ENCODE data around the gene BIRC5. TPM values are rescaled to one million over a fixed set of nuclear protein-coding genes. Genes with fewer than 3 reads are reported as not detected.

The BIRC5 gene
- total RNA-seq, 1 experiment from 2014 or later: 140 TPM

DNA sequence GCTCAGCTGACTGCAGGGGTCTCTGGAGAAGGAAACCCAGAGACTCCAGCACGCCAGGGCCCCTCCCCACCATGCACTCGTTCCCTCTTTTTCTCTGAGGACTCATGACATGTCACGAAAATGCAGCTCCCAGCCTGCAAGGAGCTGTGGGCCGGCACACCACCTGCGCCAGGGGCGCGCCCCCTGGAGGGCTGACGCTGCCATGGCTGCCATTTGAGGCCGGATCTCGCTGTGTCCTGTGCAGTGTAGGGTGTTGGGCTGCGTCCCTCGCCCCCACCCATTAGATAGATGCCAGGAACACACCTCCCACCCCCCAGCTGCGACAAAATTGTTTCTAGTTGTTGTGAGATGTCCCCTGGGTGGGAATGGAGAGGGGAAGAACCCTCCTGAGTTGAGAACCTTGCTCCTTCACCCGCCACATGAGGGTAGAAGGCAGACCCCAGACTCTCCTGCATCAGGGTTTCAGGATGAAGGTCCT is 37.5 kb upstream of the BIRC5 start (continued):
- no peak for TF ChIP-seq ELF1 (IDR thresholded peaks at IDR 0.05; ENCODE audit: borderline replicate concordance, low read depth)
- TF ChIP-seq YY1 (IDR thresholded peaks at IDR 0.05; ENCODE audit: extremely low read depth, insufficient replicate concordance, low read depth, low read length): peak; percentile 56

DNA sequence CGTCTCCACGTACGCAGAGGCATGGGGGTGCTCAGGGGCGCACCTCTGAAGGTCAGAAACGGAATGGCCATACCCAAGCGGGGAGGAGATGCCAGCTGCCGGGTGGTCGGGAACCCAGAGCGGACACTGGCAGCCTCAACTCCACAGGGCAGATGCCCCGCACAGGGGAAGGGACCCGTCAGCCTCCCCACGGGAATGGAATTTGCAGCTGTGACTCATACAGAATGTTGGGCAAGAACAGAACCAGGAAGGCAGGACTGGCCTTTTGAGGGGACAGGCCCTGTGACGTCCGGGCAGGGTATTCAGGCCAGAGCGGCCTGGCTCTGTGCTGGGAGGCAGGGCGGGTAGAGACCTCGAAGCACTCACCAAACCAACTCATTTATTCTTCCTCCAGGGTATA is 34.7 kb upstream of the BIRC5 start:
- H3K9ac ChIP-seq (ENCODE audit: low read length): no peak overlapping the region
- H3K9me3 ChIP-seq (ENCODE audit: control insufficient read depth in 1 of 2, insufficient read depth in 1 of 2, low read depth in 1 of 2, low read length in 2 of 2): no peaks in the 10 kb centered on the region
- ChIA-PET RAD21 (ENCODE audit: low non-redundant PET in 1 of 2, low total read pairs in 2 of 2, uncharacterized antibody in 2 of 2, unreplicated experiment in 2 of 2) (no interaction called here), CTCF (no interaction called here), POLR2A (no interaction called here)
- no peak overlapping the region for H3K4me2 ChIP-seq (ENCODE audit: low read length)
- no TSS peak for BruUV-seq (replicated peaks)
- H3K9me2 ChIP-seq (ENCODE audit: insufficient read depth): no peaks in the 10 kb centered on the region
- H4K20me1 ChIP-seq (ENCODE audit: insufficient read depth): no peaks in the 10 kb centered on the region
- no peak overlapping the region for H3K4me3 ChIP-seq (replicated peaks in 1 of 2; ENCODE audit: low read depth in 1 of 2, low read length in 2 of 2)
- no peak for DNase-seq (ENCODE audit: low read depth, low spot score)
- intact Hi-C loops (cut with micrococcal nuclease): no loop called here
- H3K4me1 ChIP-seq (ENCODE audit: control insufficient read depth in 1 of 2, insufficient read depth in 2 of 2, low read length in 2 of 2): peaks cover 9 to 12% of the 10 kb centered on the region in 2 experiments; a peak in 3 of 4 replicates
- H2AFZ ChIP-seq (ENCODE audit: low read depth, low read length, poor library complexity, severe bottlenecking): no peak overlapping the region
- H3K79me2 ChIP-seq (ENCODE audit: insufficient read depth, low read length): peaks cover 37% of the 10 kb centered on the region
- no peak for ATAC-seq
- H3K36me3 ChIP-seq (ENCODE audit: control insufficient read depth in 1 of 2, insufficient read depth in 2 of 2, low read length in 2 of 2): peaks cover 51 to 71% of the 10 kb centered on the region in 2 experiments
- H3K27ac ChIP-seq (ENCODE audit: low read depth, low read length): peak overlapping the region; percentile 6; the same call in 1 of the 2 replicates
- no peaks in the 10 kb centered on the region for H3K27me3 ChIP-seq (ENCODE audit: insufficient read depth, low read length)
- TF ChIP-seq, protein P1, sequence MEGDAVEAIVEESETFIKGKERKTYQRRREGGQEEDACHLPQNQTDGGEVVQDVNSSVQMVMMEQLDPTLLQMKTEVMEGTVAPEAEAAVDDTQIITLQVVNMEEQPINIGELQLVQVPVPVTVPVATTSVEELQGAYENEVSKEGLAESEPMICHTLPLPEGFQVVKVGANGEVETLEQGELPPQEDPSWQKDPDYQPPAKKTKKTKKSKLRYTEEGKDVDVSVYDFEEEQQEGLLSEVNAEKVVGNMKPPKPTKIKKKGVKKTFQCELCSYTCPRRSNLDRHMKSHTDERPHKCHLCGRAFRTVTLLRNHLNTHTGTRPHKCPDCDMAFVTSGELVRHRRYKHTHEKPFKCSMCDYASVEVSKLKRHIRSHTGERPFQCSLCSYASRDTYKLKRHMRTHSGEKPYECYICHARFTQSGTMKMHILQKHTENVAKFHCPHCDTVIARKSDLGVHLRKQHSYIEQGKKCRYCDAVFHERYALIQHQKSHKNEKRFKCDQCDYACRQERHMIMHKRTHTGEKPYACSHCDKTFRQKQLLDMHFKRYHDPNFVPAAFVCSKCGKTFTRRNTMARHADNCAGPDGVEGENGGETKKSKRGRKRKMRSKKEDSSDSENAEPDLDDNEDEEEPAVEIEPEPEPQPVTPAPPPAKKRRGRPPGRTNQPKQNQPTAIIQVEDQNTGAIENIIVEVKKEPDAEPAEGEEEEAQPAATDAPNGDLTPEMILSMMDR (IDR thresholded peaks at IDR 0.05 in 2 of 3, conservative IDR thresholded peaks at IDR 0.05 in 1 of 3; ENCODE audit: borderline replicate concordance in 1 of 3, insufficient read depth in 1 of 3, low read depth in 2 of 3, low read length in 2 of 3): no peak
- no peak for TF ChIP-seq ZNF274 (IDR thresholded peaks at IDR 0.05; ENCODE audit: low read depth, low read length)
- no peak for TF ChIP-seq CEBPB (IDR thresholded peaks at IDR 0.05; ENCODE audit: low read depth)
- TF ChIP-seq, protein P2, sequence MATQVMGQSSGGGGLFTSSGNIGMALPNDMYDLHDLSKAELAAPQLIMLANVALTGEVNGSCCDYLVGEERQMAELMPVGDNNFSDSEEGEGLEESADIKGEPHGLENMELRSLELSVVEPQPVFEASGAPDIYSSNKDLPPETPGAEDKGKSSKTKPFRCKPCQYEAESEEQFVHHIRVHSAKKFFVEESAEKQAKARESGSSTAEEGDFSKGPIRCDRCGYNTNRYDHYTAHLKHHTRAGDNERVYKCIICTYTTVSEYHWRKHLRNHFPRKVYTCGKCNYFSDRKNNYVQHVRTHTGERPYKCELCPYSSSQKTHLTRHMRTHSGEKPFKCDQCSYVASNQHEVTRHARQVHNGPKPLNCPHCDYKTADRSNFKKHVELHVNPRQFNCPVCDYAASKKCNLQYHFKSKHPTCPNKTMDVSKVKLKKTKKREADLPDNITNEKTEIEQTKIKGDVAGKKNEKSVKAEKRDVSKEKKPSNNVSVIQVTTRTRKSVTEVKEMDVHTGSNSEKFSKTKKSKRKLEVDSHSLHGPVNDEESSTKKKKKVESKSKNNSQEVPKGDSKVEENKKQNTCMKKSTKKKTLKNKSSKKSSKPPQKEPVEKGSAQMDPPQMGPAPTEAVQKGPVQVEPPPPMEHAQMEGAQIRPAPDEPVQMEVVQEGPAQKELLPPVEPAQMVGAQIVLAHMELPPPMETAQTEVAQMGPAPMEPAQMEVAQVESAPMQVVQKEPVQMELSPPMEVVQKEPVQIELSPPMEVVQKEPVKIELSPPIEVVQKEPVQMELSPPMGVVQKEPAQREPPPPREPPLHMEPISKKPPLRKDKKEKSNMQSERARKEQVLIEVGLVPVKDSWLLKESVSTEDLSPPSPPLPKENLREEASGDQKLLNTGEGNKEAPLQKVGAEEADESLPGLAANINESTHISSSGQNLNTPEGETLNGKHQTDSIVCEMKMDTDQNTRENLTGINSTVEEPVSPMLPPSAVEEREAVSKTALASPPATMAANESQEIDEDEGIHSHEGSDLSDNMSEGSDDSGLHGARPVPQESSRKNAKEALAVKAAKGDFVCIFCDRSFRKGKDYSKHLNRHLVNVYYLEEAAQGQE (IDR thresholded peaks at IDR 0.05; ENCODE audit: low read depth): no peak
- no peak for TF ChIP-seq SIN3A (IDR thresholded peaks at IDR 0.05; ENCODE audit: low read depth)
- TF ChIP-seq YY1 (IDR thresholded peaks at IDR 0.05; ENCODE audit: extremely low read depth, insufficient replicate concordance, low read depth, low read length): no peak
- no peak for TF ChIP-seq JUND (IDR thresholded peaks at IDR 0.05)
- no peak for TF ChIP-seq CBX3 (IDR thresholded peaks at IDR 0.05; ENCODE audit: low read depth)
- no peak for TF ChIP-seq TCF7L2 (IDR thresholded peaks at IDR 0.05; ENCODE audit: borderline replicate concordance, extremely low read depth, insufficient read depth, insufficient read length)
- TF ChIP-seq EZH2 (IDR thresholded peaks at IDR 0.05): no peak
- TF ChIP-seq ELF1 (IDR thresholded peaks at IDR 0.05; ENCODE audit: borderline replicate concordance, low read depth): no peak
- TF ChIP-seq, protein P3, sequence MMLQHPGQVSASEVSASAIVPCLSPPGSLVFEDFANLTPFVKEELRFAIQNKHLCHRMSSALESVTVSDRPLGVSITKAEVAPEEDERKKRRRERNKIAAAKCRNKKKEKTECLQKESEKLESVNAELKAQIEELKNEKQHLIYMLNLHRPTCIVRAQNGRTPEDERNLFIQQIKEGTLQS (IDR thresholded peaks at IDR 0.05): no peak
- no peak for TF ChIP-seq RAD21 (IDR thresholded peaks at IDR 0.05; ENCODE audit: low read depth)
- TF ChIP-seq, protein P4, sequence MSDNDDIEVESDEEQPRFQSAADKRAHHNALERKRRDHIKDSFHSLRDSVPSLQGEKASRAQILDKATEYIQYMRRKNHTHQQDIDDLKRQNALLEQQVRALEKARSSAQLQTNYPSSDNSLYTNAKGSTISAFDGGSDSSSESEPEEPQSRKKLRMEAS (IDR thresholded peaks at IDR 0.05): no peak
- TF ChIP-seq FOSL1 (IDR thresholded peaks at IDR 0.05; ENCODE audit: low read depth): no peak
- TF ChIP-seq, protein P5, sequence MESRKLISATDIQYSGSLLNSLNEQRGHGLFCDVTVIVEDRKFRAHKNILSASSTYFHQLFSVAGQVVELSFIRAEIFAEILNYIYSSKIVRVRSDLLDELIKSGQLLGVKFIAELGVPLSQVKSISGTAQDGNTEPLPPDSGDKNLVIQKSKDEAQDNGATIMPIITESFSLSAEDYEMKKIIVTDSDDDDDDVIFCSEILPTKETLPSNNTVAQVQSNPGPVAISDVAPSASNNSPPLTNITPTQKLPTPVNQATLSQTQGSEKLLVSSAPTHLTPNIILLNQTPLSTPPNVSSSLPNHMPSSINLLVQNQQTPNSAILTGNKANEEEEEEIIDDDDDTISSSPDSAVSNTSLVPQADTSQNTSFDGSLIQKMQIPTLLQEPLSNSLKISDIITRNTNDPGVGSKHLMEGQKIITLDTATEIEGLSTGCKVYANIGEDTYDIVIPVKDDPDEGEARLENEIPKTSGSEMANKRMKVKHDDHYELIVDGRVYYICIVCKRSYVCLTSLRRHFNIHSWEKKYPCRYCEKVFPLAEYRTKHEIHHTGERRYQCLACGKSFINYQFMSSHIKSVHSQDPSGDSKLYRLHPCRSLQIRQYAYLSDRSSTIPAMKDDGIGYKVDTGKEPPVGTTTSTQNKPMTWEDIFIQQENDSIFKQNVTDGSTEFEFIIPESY (IDR thresholded peaks at IDR 0.05; ENCODE audit: extremely low read depth, insufficient replicate concordance, low read length): no peak
- TF ChIP-seq POLR2AphosphoS5 (IDR thresholded peaks at IDR 0.05; ENCODE audit: low read depth, low read length): no peak
- TF ChIP-seq POLR2A (IDR thresholded peaks at IDR 0.05; ENCODE audit: borderline replicate concordance, extremely low read depth, insufficient read depth, insufficient read length): no peak

Data from HCT116 (cell line).